Loucy (cell line): ENCODE data around the gene UGT1A6.

Experiments used
- H2AFZ ChIP-seq: fragments of 200-600 bp; sonication (generic); 2 replicates; pipeline ENCODE4 v1.6.0; 2016; ENCODE audit warnings: antibody characterized with exemption, mild to moderate bottlenecking, low read length, moderate library complexity
- H3F3A ChIP-seq: fragments of 200-600 bp; 2 replicates; pipeline ENCODE4 v1.6.0; 2016; ENCODE audit warnings: antibody characterized with exemption, low read depth, mild to moderate bottlenecking
- H3K27me3 ChIP-seq: fragments of 200-600 bp; sonication (generic); 2 replicates; pipeline ENCODE4 v1.6.1; 2014; ENCODE audit warnings: low read length, mild to moderate bottlenecking; ENCODE audit not compliant: insufficient read depth, poor library complexity, severe bottlenecking
- H3K36me3 ChIP-seq: fragments of 200-600 bp; sonication (generic); 2 replicates; pipeline ENCODE4 v1.6.1; 2016; ENCODE audit warnings: low read length; ENCODE audit not compliant: insufficient read depth
- H3K4me1 ChIP-seq: fragments of 200-600 bp; sonication (generic); 2 replicates; pipeline ENCODE4 v1.5.1; 2014; ENCODE audit warnings: low read length, mild to moderate bottlenecking; ENCODE audit not compliant: insufficient read depth, poor library complexity, severe bottlenecking
- H3K4me2 ChIP-seq: fragments of 200-600 bp; sonication (generic); 2 replicates; pipeline ENCODE4 v1.6.0; 2014; ENCODE audit warnings: antibody characterized with exemption, low read length, low read depth, mild to moderate bottlenecking; ENCODE audit not compliant: poor library complexity, severe bottlenecking
- H3K4me3 ChIP-seq: fragments of 200-600 bp; sonication (generic); 2 replicates; pipeline ENCODE4 v1.5.1; 2014; ENCODE audit warnings: low read length, mild to moderate bottlenecking, mixed read lengths; ENCODE audit not compliant: poor library complexity, severe bottlenecking
- H3K79me2 ChIP-seq: fragments of 200-600 bp; sonication (generic); 2 replicates; pipeline ENCODE4 v1.6.1; 2014; ENCODE audit warnings: low read length; ENCODE audit not compliant: insufficient read depth
- H3K9ac ChIP-seq: fragments of 200-600 bp; sonication (generic); 2 replicates; pipeline ENCODE4 v1.6.0; 2014; ENCODE audit warnings: mild to moderate bottlenecking, low read depth, low read length, moderate library complexity; ENCODE audit not compliant: poor library complexity, severe bottlenecking
- H3K9me2 ChIP-seq: fragments of 200-600 bp; sonication (generic); replicated peaks from 2 replicates; pipeline ENCODE4 v1.6.1; 2016; ENCODE audit warnings: low read depth, low read length, mixed read lengths
- H3K9me3 ChIP-seq: fragments of 200-600 bp; sonication (generic); 2 replicates; pipeline ENCODE4 v1.6.1; 2014; ENCODE audit warnings: mild to moderate bottlenecking, antibody characterized with exemption, low read length, low read depth; ENCODE audit not compliant: insufficient read depth
- H4K20me1 ChIP-seq: fragments of 200-600 bp; sonication (generic); 2 replicates; pipeline ENCODE4 v1.6.0; 2014; ENCODE audit warnings: antibody characterized with exemption, low read length, mild to moderate bottlenecking; ENCODE audit not compliant: insufficient read depth, poor library complexity, severe bottlenecking
- CTCF ChIP-seq: fragments of 200-600 bp; sonication (generic); conservative IDR thresholded peaks from 2 replicates; pipeline ENCODE4 v1.5.1; 2014; ENCODE audit warnings: mild to moderate bottlenecking, antibody characterized with exemption, low read length
- EZH2phosphoT487 ChIP-seq: fragments of 200-600 bp; IDR thresholded peaks from 2 replicates; pipeline ENCODE4 v1.6.1; 2018; ENCODE audit warnings: antibody characterized with exemption, mild to moderate bottlenecking, moderate library complexity, borderline replicate concordance

The UGT1A6 gene

GRCh38 chr2:233820774-233821105 is 128.1 kb downstream of the UGT1A6 start:
- Histone ChIP-seq H3K79me2 (no peaks in the 10 kb centered on the region), H3F3A (no peaks in the 10 kb centered on the region), H2AFZ (no peak overlapping the region), H3K4me1 (no peaks in the 10 kb centered on the region), H3K9me2 (no peaks in the 10 kb centered on the region), H3K4me2 (no peak overlapping the region), H3K36me3 (no peaks in the 10 kb centered on the region), H3K4me3 (no peak overlapping the region), H3K27me3 (no peaks in the 10 kb centered on the region), H3K9ac (no peak overlapping the region), H3K9me3 (no peaks in the 10 kb centered on the region), H4K20me1 (no peaks in the 10 kb centered on the region)
- TF ChIP-seq EZH2phosphoT487, result no peak
- TF ChIP-seq CTCF, result no peak

- no peak overlapping the region for H3K4me2 ChIP-seq
- no peaks in the 10 kb centered on the region for H3K9me3 ChIP-seq
- H3K9me2 ChIP-seq, result no peaks in the 10 kb centered on the region
- no peaks in the 10 kb centered on the region for H4K20me1 ChIP-seq
- H3F3A ChIP-seq, result no peaks in the 10 kb centered on the region
- TF ChIP-seq EZH2phosphoT487 (no peak), CTCF (no peak)
- no peaks in the 10 kb centered on the region for H3K79me2 ChIP-seq
- H3K4me1 ChIP-seq, result no peaks in the 10 kb centered on the region
- H3K9ac ChIP-seq, result no peak overlapping the region
- no peak overlapping the region for H3K4me3 ChIP-seq
- no peaks in the 10 kb centered on the region for H3K27me3 ChIP-seq
- no peak overlapping the region for H2AFZ ChIP-seq
- no peaks in the 10 kb centered on the region for H3K36me3 ChIP-seq
Measured at GRCh38 chr2:233821196-233821595, 128.5 kb downstream of the UGT1A6 start.

GRCh38 chr2:233821709-233822100 is 129.0 kb downstream of the UGT1A6 start:
- TF ChIP-seq CTCF, result no peak
- TF ChIP-seq EZH2phosphoT487, result no peak
- H3K9me2 ChIP-seq, result no peaks in the 10 kb centered on the region
- no peak overlapping the region for H3K4me2 ChIP-seq
- H3K4me3 ChIP-seq, result no peak overlapping the region
- H3K27me3 ChIP-seq, result no peaks in the 10 kb centered on the region
- H3F3A ChIP-seq, result no peaks in the 10 kb centered on the region
- no peaks in the 10 kb centered on the region for H4K20me1 ChIP-seq
- no peaks in the 10 kb centered on the region for H3K36me3 ChIP-seq
- no peak overlapping the region for H2AFZ ChIP-seq
- no peaks in the 10 kb centered on the region for H3K79me2 ChIP-seq
- no peaks in the 10 kb centered on the region for H3K9me3 ChIP-seq
- H3K4me1 ChIP-seq, result no peaks in the 10 kb centered on the region
- H3K9ac ChIP-seq, result no peak overlapping the region
